Colonic mucosa (tissue), 4 donors: ENCODE results near the gene GPC6. TPM values are rescaled to one million over a fixed set of nuclear protein-coding genes. Genes with fewer than 3 reads are reported as not detected.

Experiments
- DNase-seq: peaks from one replicate; pipeline ENCODE4 v3.0.0-alpha.2; 2020
- H3K27ac ChIP-seq: fragments of 200-600 bp; one replicate; pipeline ENCODE4 v1.8.0; 2021
- H3K27me3 ChIP-seq: fragments of 200-600 bp; one replicate; pipeline ENCODE4 v1.8.0; 2021
- H3K36me3 ChIP-seq: fragments of 200-600 bp; one replicate; pipeline ENCODE4 v1.8.0; 2021
- H3K4me1 ChIP-seq: fragments of 200-600 bp; one replicate; pipeline ENCODE4 v1.8.0; 2021; ENCODE audit warnings: mild to moderate bottlenecking
- H3K4me3 ChIP-seq: fragments of 200-600 bp; one replicate; pipeline ENCODE4 v1.8.0; 2021
- H3K9ac ChIP-seq, 2 donors: one replicate each; pipeline ENCODE4 v1.7.0; 2013; ENCODE audit warnings: control low read depth in 2 of 2, low read depth in 2 of 2, low read length in 2 of 2
- H3K9me3 ChIP-seq: fragments of 200-600 bp; one replicate; pipeline ENCODE4 v1.8.0; 2021
- intact Hi-C: fragments of 100-400 bp; cut with DNase I; formaldehyde crosslinking; loops from one replicate; pipeline ENCODE4 v1.14.1; 2022
- total RNA-seq, 2 donors: library from RNA; stranded (reverse); fragmentation: NEBNext Ultra II Directional in 1 of 2; extraction: Animal tissue kit (Norgen Biotek cat#: 25700) in 1 of 2; gene quantifications; one replicate each; pipeline ENCODE4 v1.2.1, GENCODE V29; 2021
- TF ChIP-seq, protein P1 (sequence below): fragments of 200-600 bp; IDR thresholded peaks from one replicate; pipeline ENCODE4 v1.8.0; 2022; ENCODE audit warnings: antibody characterized with exemption, mild to moderate bottlenecking
- donor health status: healthy.
- donor health status: DM: no; HTN: no; CAD: no.
- donor health status: DM: no; HTN: no; CAD: no.

The GPC6 gene
- total RNA-seq, 2 donors from 2014 or later: 2.3 to 4.0 TPM

DNA sequence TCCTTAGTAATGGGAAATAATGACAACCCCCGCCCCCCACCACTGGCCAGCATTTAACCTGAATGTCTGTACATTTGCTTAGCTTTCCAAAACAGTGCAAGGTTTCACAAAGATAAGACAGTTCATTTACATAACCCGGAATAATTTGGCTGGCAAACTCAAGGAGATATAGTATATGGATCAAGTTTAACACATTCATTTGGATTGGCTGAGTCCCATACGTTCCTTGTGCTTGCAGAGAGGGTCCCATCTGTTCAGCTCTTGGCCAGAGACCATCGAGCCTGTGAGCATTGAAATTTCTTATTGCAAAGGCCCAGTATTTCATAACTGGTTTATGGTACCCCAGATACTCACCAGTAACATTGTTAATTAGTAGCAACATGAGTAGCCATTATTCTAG is 116.5 kb downstream of the GPC6 start:
- no peak overlapping the region for H3K27ac ChIP-seq
- no peaks in the 10 kb centered on the region for H3K4me1 ChIP-seq
- H3K9me3 ChIP-seq: no peaks in the 10 kb centered on the region
- H3K4me3 ChIP-seq: no peak overlapping the region
- H3K36me3 ChIP-seq: no peaks in the 10 kb centered on the region
- H3K9ac ChIP-seq: no peak overlapping the region
- H3K27me3 ChIP-seq: no peaks in the 10 kb centered on the region
- no peak for DNase-seq
- intact Hi-C loops: no loop called here
- TF ChIP-seq, protein P1, sequence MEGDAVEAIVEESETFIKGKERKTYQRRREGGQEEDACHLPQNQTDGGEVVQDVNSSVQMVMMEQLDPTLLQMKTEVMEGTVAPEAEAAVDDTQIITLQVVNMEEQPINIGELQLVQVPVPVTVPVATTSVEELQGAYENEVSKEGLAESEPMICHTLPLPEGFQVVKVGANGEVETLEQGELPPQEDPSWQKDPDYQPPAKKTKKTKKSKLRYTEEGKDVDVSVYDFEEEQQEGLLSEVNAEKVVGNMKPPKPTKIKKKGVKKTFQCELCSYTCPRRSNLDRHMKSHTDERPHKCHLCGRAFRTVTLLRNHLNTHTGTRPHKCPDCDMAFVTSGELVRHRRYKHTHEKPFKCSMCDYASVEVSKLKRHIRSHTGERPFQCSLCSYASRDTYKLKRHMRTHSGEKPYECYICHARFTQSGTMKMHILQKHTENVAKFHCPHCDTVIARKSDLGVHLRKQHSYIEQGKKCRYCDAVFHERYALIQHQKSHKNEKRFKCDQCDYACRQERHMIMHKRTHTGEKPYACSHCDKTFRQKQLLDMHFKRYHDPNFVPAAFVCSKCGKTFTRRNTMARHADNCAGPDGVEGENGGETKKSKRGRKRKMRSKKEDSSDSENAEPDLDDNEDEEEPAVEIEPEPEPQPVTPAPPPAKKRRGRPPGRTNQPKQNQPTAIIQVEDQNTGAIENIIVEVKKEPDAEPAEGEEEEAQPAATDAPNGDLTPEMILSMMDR: no peak

DNA sequence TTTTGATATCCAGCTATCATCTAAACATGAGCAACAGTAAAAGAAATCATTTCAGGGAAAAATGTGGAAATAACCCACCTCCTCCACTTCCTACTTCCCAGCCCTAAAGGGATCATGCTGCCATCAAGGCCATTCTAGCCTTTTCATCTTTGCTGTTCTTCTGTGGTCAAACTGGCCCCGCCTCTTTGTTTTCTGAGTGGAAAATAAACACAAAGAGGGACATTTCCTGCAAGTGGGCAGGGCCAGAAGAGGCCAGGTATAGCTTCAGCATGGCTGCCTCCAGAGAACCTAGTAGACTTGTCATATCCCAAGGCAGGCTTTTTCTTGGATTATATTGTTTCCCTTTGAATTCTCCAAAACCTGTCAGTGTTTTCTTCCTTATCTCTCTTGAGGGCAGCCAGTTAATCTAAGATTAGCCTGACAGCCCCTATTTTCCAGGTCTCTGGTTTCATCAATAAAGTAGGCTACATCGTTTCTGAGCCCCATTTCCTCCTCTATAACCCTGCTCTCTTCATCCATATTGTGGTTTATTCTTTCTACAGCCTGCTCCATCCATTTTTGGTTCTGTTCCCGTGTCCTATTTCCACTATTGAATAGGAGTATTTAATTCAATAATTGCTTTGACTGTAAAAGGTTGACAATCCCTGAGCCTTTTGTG is 117.6 kb downstream of the GPC6 start:
- H3K27ac ChIP-seq: no peak overlapping the region
- no peak for DNase-seq
- no peak overlapping the region for H3K9ac ChIP-seq
- intact Hi-C loops: no loop called here
- H3K27me3 ChIP-seq: no peaks in the 10 kb centered on the region
- H3K36me3 ChIP-seq: no peaks in the 10 kb centered on the region
- no peaks in the 10 kb centered on the region for H3K4me1 ChIP-seq
- no peaks in the 10 kb centered on the region for H3K9me3 ChIP-seq
- H3K4me3 ChIP-seq: no peak overlapping the region
- TF ChIP-seq, protein P1: no peak

DNA sequence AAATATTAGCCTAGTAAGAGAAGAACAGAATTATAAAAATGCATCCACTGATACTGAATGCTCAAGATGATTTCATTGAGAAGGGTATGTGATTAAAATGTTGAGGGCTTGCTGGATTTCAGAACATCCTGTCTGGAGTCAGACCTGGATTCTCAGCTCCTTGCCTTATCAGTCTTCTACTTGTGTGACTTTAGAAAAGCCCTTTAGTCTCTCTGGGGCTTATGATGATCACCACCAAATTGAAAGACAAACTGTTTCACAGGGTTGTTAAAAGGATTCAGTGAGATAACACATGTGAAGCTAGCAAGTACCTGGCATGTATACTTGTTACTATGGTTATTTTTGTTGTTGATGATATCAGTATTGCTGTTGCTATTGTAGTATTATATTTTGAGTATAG is 118.4 kb downstream of the GPC6 start:
- no peaks in the 10 kb centered on the region for H3K9me3 ChIP-seq
- DNase-seq: no peak
- no peak overlapping the region for H3K9ac ChIP-seq
- H3K4me1 ChIP-seq: no peaks in the 10 kb centered on the region
- no peaks in the 10 kb centered on the region for H3K27me3 ChIP-seq
- intact Hi-C loops: no loop called here
- H3K27ac ChIP-seq: no peak overlapping the region
- TF ChIP-seq, protein P1: no peak
- H3K36me3 ChIP-seq: no peaks in the 10 kb centered on the region
- H3K4me3 ChIP-seq: no peak overlapping the region

DNA sequence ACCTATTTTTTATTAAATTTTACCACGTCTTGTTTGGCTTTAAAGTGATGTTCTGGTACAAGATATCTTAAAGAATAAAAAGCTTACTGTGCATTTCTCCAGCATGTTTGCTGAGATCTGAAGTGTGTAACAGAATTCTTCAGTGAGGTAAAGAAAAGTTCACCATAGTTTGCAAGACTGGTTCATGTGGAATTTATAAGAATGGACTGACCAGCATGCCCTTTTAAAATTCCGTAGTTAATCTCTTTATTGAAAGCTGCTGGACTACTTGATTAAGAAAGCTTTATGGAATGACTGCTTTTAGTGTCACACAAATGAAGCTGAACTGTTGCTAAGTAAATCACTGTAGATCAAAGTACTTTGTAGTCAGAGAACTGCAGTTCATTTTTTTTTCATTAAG is 119.2 kb downstream of the GPC6 start:
- intact Hi-C loops: no loop called here
- no peak for DNase-seq
- TF ChIP-seq, protein P1: no peak

DNA sequence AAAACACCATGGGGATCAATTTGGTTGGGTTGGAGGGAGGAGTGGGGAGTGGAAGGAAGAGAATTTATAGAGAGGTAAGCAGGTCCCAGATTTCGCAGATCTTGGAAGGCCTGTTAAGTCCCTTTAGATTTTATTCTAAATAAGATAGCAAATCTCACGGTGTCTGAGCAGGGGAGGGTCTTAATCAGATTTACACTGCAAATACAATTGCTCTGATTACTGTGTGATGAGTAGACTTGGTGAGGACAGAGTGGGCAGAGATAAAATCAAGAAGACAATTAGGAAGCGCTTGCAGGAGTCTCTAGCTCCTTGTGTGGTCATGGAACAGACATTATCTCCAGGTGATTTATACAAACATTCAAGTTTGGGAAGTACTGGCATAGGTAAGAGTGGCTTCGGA is 126.0 kb downstream of the GPC6 start:
- Histone ChIP-seq H3K9ac (no peak overlapping the region), H3K9me3 (no peaks in the 10 kb centered on the region), H3K36me3 (no peaks in the 10 kb centered on the region), H3K27ac (no peak overlapping the region), H3K4me1 (no peaks in the 10 kb centered on the region), H3K27me3 (no peaks in the 10 kb centered on the region), H3K4me3 (no peak overlapping the region)
- TF ChIP-seq, protein P1: no peak
- intact Hi-C loops: no loop called here
- no peak for DNase-seq

More for the DNA sequence above, 119.2 kb downstream of the GPC6 start:
- H3K4me3 ChIP-seq: no peak overlapping the region
- no peaks in the 10 kb centered on the region for H3K36me3 ChIP-seq
- no peaks in the 10 kb centered on the region for H3K27me3 ChIP-seq
- H3K9ac ChIP-seq: no peak overlapping the region
- no peaks in the 10 kb centered on the region for H3K4me1 ChIP-seq
- no peak overlapping the region for H3K27ac ChIP-seq
- no peaks in the 10 kb centered on the region for H3K9me3 ChIP-seq
